ENCODE data around the gene MYO7A. TPM values are rescaled to one million over a fixed set of nuclear protein-coding genes. Genes with fewer than 3 reads are reported as not detected.

Gene MYO7A
- polyA plus RNA-seq, 1 donor (not counting 4 experiments of a cell fraction or from before 2014, with no cell fraction given) = 0.75 TPM

GRCh38 chr11:77080643-77081210 lies 47.3 kb upstream of the MYO7A start:
- dilution Hi-C loops (cut with MboI; ENCODE audit: extremely low pct_ligation_motif_present, low sequenced_read_pairs) = no loop called here
- H2AFZ ChIP-seq (ENCODE audit: control insufficient read depth, low read length) = no peak overlapping the region
- no peak overlapping the region for H3K4me3 ChIP-seq (ENCODE audit: control insufficient read depth in 2 of 3, extremely low read depth in 1 of 3, insufficient read depth in 2 of 3, low read depth in 1 of 3, low read length in 3 of 3)
- H3K9me3 ChIP-seq (ENCODE audit: control insufficient read depth, low read depth, low read length) = no peaks in the 10 kb centered on the region
- DNase-seq (ENCODE audit: low read depth, low spot score) (no peak), FAIRE-seq (no peak)
- no peaks in the 10 kb centered on the region for H3K4me1 ChIP-seq (ENCODE audit: control insufficient read depth, extremely low read depth, insufficient read depth, low read length)
- TF ChIP-seq CTCF (optimal IDR thresholded peaks at IDR 0.05 in 1 of 3, IDR thresholded peaks at IDR 0.05 in 1 of 3, conservative IDR thresholded peaks at IDR 0.05 in 1 of 3; ENCODE audit: extremely low read depth in 1 of 3, insufficient read depth in 2 of 3, low read length in 3 of 3) (no peak), EZH2 (IDR thresholded peaks at IDR 0.05; ENCODE audit: low read length) (no peak)
- no peaks in the 10 kb centered on the region for H4K20me1 ChIP-seq (ENCODE audit: control insufficient read depth, extremely low read depth, insufficient read depth, low read length)
- no peak overlapping the region for H3K9ac ChIP-seq (ENCODE audit: control insufficient read depth, extremely low read depth, insufficient read depth, low read length)
- no peaks in the 10 kb centered on the region for H3K79me2 ChIP-seq (ENCODE audit: control insufficient read depth, insufficient read depth, low read length)
- no peaks in the 10 kb centered on the region for H3K36me3 ChIP-seq (ENCODE audit: control insufficient read depth in 2 of 2, extremely low read depth in 1 of 2, insufficient read depth in 2 of 2, low read length in 2 of 2)
- H3K4me2 ChIP-seq (ENCODE audit: control insufficient read depth, extremely low read depth, insufficient read depth, low read depth, low read length) = no peak overlapping the region
- no peaks in the 10 kb centered on the region for H3K9me1 ChIP-seq (ENCODE audit: control insufficient read depth, extremely low read depth, insufficient read depth, low read length)
- no peak overlapping the region for H3K27ac ChIP-seq (ENCODE audit: control insufficient read depth, insufficient read depth, low read length)
- no peaks in the 10 kb centered on the region for H3K27me3 ChIP-seq (ENCODE audit: control insufficient read depth, extremely low read depth, insufficient read depth, low read length)

- FAIRE-seq = no peak
Observed at GRCh38 chr11:77081381-77081851, 46.6 kb upstream of the MYO7A start.

More at GRCh38 chr11:77081381-77081851, 46.6 kb upstream of the MYO7A start:
- Histone ChIP-seq H2AFZ (ENCODE audit: control insufficient read depth, low read length) (no peak overlapping the region), H3K4me1 (ENCODE audit: control insufficient read depth, extremely low read depth, insufficient read depth, low read length) (no peaks in the 10 kb centered on the region), H3K9me1 (ENCODE audit: control insufficient read depth, extremely low read depth, insufficient read depth, low read length) (no peaks in the 10 kb centered on the region), H3K4me3 (ENCODE audit: control insufficient read depth in 2 of 3, extremely low read depth in 1 of 3, insufficient read depth in 2 of 3, low read depth in 1 of 3, low read length in 3 of 3) (no peak overlapping the region), H3K79me2 (ENCODE audit: control insufficient read depth, insufficient read depth, low read length) (no peaks in the 10 kb centered on the region), H3K27ac (ENCODE audit: control insufficient read depth, insufficient read depth, low read length) (no peak overlapping the region), H3K9ac (ENCODE audit: control insufficient read depth, extremely low read depth, insufficient read depth, low read length) (no peak overlapping the region), H3K4me2 (ENCODE audit: control insufficient read depth, extremely low read depth, insufficient read depth, low read depth, low read length) (no peak overlapping the region), H4K20me1 (ENCODE audit: control insufficient read depth, extremely low read depth, insufficient read depth, low read length) (no peaks in the 10 kb centered on the region), H3K27me3 (ENCODE audit: control insufficient read depth, extremely low read depth, insufficient read depth, low read length) (no peaks in the 10 kb centered on the region), H3K9me3 (ENCODE audit: control insufficient read depth, low read depth, low read length) (no peaks in the 10 kb centered on the region), H3K36me3 (ENCODE audit: control insufficient read depth in 2 of 2, extremely low read depth in 1 of 2, insufficient read depth in 2 of 2, low read length in 2 of 2) (no peaks in the 10 kb centered on the region)
- dilution Hi-C loops (cut with MboI; ENCODE audit: extremely low pct_ligation_motif_present, low sequenced_read_pairs) = no loop called here
- DNase-seq (ENCODE audit: low read depth, low spot score) = no peak
- TF ChIP-seq EZH2 (IDR thresholded peaks at IDR 0.05; ENCODE audit: low read length) (no peak), CTCF (optimal IDR thresholded peaks at IDR 0.05 in 1 of 3, IDR thresholded peaks at IDR 0.05 in 1 of 3, conservative IDR thresholded peaks at IDR 0.05 in 1 of 3; ENCODE audit: extremely low read depth in 1 of 3, insufficient read depth in 2 of 3, low read length in 3 of 3) (no peak)

Measured in keratinocyte (primary cell).